NOMO-1 treated with DMSO at 0.1 percent for 48 hours (cell line): ENCODE results near the gene DPH5.
"Not testable (repeated sequence)": the region's sequence is repeated elsewhere in the genome, so short reads cannot be mapped to it uniquely, and the experiment has no call there.

Experiments used
- DNase-seq: peaks from one replicate; lab custom pipeline; 2025; ENCODE audit not compliant: unreplicated experiment; lab: John Stamatoyannopoulos, UW

Gene DPH5

GRCh38 chr1:101032129-101032528 is 6.5 kb upstream of the DPH5 start:
- not testable (repeated sequence) for DNase-seq

GRCh38 chr1:101030881-101031280 is 5.3 kb upstream of the DPH5 start:
- DNase-seq = no peak

GRCh38 chr1:101029184-101029583 is 3.6 kb upstream of the DPH5 start:
- no peak for DNase-seq

GRCh38 chr1:101028466-101028865 is 2.9 kb upstream of the DPH5 start:
- peak; percentile 10 for DNase-seq

- no peak for DNase-seq
These were observed 1.7 kb upstream of the DPH5 start for GRCh38 chr1:101027194-101027772.

GRCh38 chr1:101026430-101026788 is 825 bp upstream of the DPH5 start:
- no peak for DNase-seq

- DNase-seq = peak; percentile 52
These were observed 314 bp downstream of the DPH5 start for GRCh38 chr1:101025283-101025656.

- peak; percentile 32 for DNase-seq
These were observed 3.3 kb downstream of the DPH5 start for GRCh38 chr1:101022294-101022693.

GRCh38 chr1:101017448-101017847 is 8.1 kb downstream of the DPH5 start:
- DNase-seq = no peak

GRCh38 chr1:101013776-101014175 is 11.8 kb downstream of the DPH5 start:
- no peak for DNase-seq

GRCh38 chr1:101008229-101008834 is 17.3 kb downstream of the DPH5 start:
- DNase-seq = no peak

GRCh38 chr1:101006553-101006952 is 19.0 kb downstream of the DPH5 start:
- DNase-seq = peak; percentile 38

GRCh38 chr1:101005871-101006270 is 19.7 kb downstream of the DPH5 start:
- DNase-seq = no peak

GRCh38 chr1:101005183-101005582 is 20.4 kb downstream of the DPH5 start:
- DNase-seq = no peak

- DNase-seq = peak; percentile 62
These were observed 20.9 kb downstream of the DPH5 start for GRCh38 chr1:101004670-101005069.

- DNase-seq = peak; percentile 82
These were observed 21.5 kb downstream of the DPH5 start for GRCh38 chr1:101004061-101004460.

- DNase-seq = no peak
These were observed 22.5 kb downstream of the DPH5 start for GRCh38 chr1:101003012-101003650.

- peak; percentile 87 for DNase-seq
These were observed 23.0 kb downstream of the DPH5 start for GRCh38 chr1:101002551-101002950.

GRCh38 chr1:101000131-101000873 is 25.3 kb downstream of the DPH5 start:
- DNase-seq = no peak

GRCh38 chr1:100998426-100998825 is 27.2 kb downstream of the DPH5 start:
- DNase-seq = no peak

- no peak for DNase-seq
These were observed 30.2 kb downstream of the DPH5 start for GRCh38 chr1:100995198-100995988.
